H9 (cell line): ENCODE measurements around the gene SLC1A7. TPM values are rescaled to one million over a fixed set of nuclear protein-coding genes. Genes with fewer than 3 reads are reported as not detected.

Source experiments
- DNase-seq: peaks from one replicate; pipeline ENCODE4 v3.0.0-alpha.2; 2017
- H2AFZ ChIP-seq: one replicate; pipeline ENCODE4 v1.6.1; 2013; ENCODE audit warnings: mild to moderate bottlenecking, low read length, control low read depth, moderate library complexity
- H2AK5ac ChIP-seq: 2 replicates; pipeline ENCODE4 v1.6.1; 2013; ENCODE audit warnings: low read length, control low read depth, mixed read lengths; ENCODE audit not compliant: insufficient read length
- H2BK120ac ChIP-seq: one replicate; pipeline ENCODE4 v1.6.1; 2013; ENCODE audit warnings: low read depth, mild to moderate bottlenecking, low read length, control low read depth, inconsistent platforms; ENCODE audit not compliant: poor library complexity, severe bottlenecking
- H2BK12ac ChIP-seq: 2 replicates; pipeline ENCODE4 v1.6.1; 2013; ENCODE audit warnings: low read length, control low read depth, mixed read lengths, low read depth; ENCODE audit not compliant: insufficient read length
- H2BK15ac ChIP-seq: 2 replicates; pipeline ENCODE4 v1.6.1; 2013; ENCODE audit warnings: low read depth, low read length, control low read depth
- H2BK20ac ChIP-seq: one replicate; pipeline ENCODE4 v1.6.1; 2013; ENCODE audit warnings: low read depth, mild to moderate bottlenecking, low read length, control low read depth, inconsistent platforms; ENCODE audit not compliant: poor library complexity, severe bottlenecking
- H2BK5ac ChIP-seq: 2 replicates; pipeline ENCODE4 v1.6.1; 2013; ENCODE audit warnings: low read length, control low read depth, mixed read lengths; ENCODE audit not compliant: insufficient read length
- H3K14ac ChIP-seq: 2 replicates; pipeline ENCODE4 v1.6.1; 2013; ENCODE audit warnings: low read length, control low read depth; ENCODE audit not compliant: insufficient read depth
- H3K18ac ChIP-seq: 2 replicates; pipeline ENCODE4 v1.6.1; 2013; ENCODE audit warnings: low read depth, mild to moderate bottlenecking, mixed read lengths, low read length, control low read depth; ENCODE audit not compliant: insufficient read length
- H3K23ac ChIP-seq: 2 replicates; pipeline ENCODE4 v1.6.1; 2013; ENCODE audit warnings: low read length, control low read depth, mixed read lengths, low read depth; ENCODE audit not compliant: insufficient read length
- H3K23me2 ChIP-seq: 2 replicates; pipeline ENCODE4 v1.6.1; 2013; ENCODE audit warnings: low read depth, mild to moderate bottlenecking, mixed read lengths, low read length, control low read depth; ENCODE audit not compliant: insufficient read length, poor library complexity, severe bottlenecking
- H3K27ac ChIP-seq: 2 replicates; pipeline ENCODE4 v1.5.1; 2013; ENCODE audit warnings: low read length, control low read depth, mixed read lengths, low read depth; ENCODE audit not compliant: insufficient read length
- H3K27me3 ChIP-seq: 2 replicates; pipeline ENCODE4 v1.6.1; 2013; ENCODE audit warnings: low read length, control low read depth, inconsistent platforms; ENCODE audit not compliant: insufficient read depth
- H3K4ac ChIP-seq: 2 replicates; pipeline ENCODE4 v1.6.1; 2013; ENCODE audit warnings: low read depth, mild to moderate bottlenecking, control low read depth, inconsistent platforms, low read length, moderate library complexity
- H3K4me1 ChIP-seq: 2 replicates; pipeline ENCODE4 v1.6.1; 2013; ENCODE audit warnings: low read length, control low read depth, inconsistent platforms; ENCODE audit not compliant: insufficient read depth
- H3K4me2 ChIP-seq: 2 replicates; pipeline ENCODE4 v1.6.1; 2013; ENCODE audit warnings: low read length, control low read depth, mixed read lengths; ENCODE audit not compliant: insufficient read length, insufficient read depth
- H3K56ac ChIP-seq: 2 replicates; pipeline ENCODE4 v1.6.1; 2013; ENCODE audit warnings: low read depth, mild to moderate bottlenecking, mixed read lengths, low read length, control low read depth; ENCODE audit not compliant: insufficient read length
- H3K79me1 ChIP-seq: 2 replicates; pipeline ENCODE4 v1.6.1; 2013; ENCODE audit warnings: low read depth, mild to moderate bottlenecking, moderate library complexity, low read length, control low read depth, inconsistent platforms; ENCODE audit not compliant: insufficient read depth, poor library complexity, severe bottlenecking
- H3K79me2 ChIP-seq: 2 replicates; pipeline ENCODE4 v1.6.1; 2013; ENCODE audit warnings: low read length, control low read depth, inconsistent platforms; ENCODE audit not compliant: insufficient read depth
- H3K9ac ChIP-seq: 2 replicates; pipeline ENCODE4 v1.6.1; 2013; ENCODE audit warnings: low read length, control low read depth, mixed read lengths; ENCODE audit not compliant: insufficient read length; ENCODE audit errors: extremely low read depth
- H3K9me3 ChIP-seq: one replicate; pipeline ENCODE4 v1.6.1; 2013; ENCODE audit warnings: low read depth, low read length, inconsistent platforms; ENCODE audit not compliant: control insufficient read depth
- H3T11ph ChIP-seq: one replicate; pipeline ENCODE4 v1.6.1; 2013; ENCODE audit warnings: mild to moderate bottlenecking, low read length, control low read depth, inconsistent platforms
- H4K20me1 ChIP-seq: one replicate; pipeline ENCODE4 v1.6.1; 2013; ENCODE audit not compliant: control insufficient read depth, insufficient read length, insufficient read depth
- H4K5ac ChIP-seq: 2 replicates; pipeline ENCODE4 v1.6.1; 2013; ENCODE audit warnings: low read depth, mild to moderate bottlenecking, mixed read lengths, low read length, control low read depth; ENCODE audit not compliant: insufficient read length
- H4K8ac ChIP-seq: replicated peaks from 2 replicates; pipeline ENCODE4 v1.6.1; 2013; ENCODE audit warnings: low read length, control low read depth, mixed read lengths, low read depth; ENCODE audit not compliant: insufficient read length
- H4K91ac ChIP-seq: 2 replicates; pipeline ENCODE4 v1.6.1; 2013; ENCODE audit warnings: low read depth, mild to moderate bottlenecking, moderate library complexity, mixed read lengths, low read length, control low read depth; ENCODE audit not compliant: insufficient read length
- H3K27ac Mint-ChIP-seq, 3 experiments: 2 replicates in 2 of 3; 3 replicates in 1 of 3; pipeline ENCODE4 v1.8.0; 2020 to 2021; ENCODE audit warnings: mixed read lengths in 3 of 3, mild to moderate bottlenecking in 1 of 3, moderate library complexity in 1 of 3
- H3K27me3 Mint-ChIP-seq: 2 replicates; pipeline ENCODE4 v1.8.0; 2021; ENCODE audit warnings: low read depth, mild to moderate bottlenecking, moderate library complexity, mixed read lengths
- H3K36me3 Mint-ChIP-seq, 3 experiments: 2 replicates in 2 of 3; 3 replicates in 1 of 3; pipeline ENCODE4 v1.8.0; 2020 to 2021; ENCODE audit warnings: low read depth in 3 of 3, mixed read lengths in 3 of 3; ENCODE audit not compliant: insufficient read depth in 1 of 3
- H3K4me1 Mint-ChIP-seq, 2 experiments: 2 replicates each; pipeline ENCODE4 v1.8.0; 2020; ENCODE audit warnings: mixed read lengths in 2 of 2
- H3K4me3 Mint-ChIP-seq, 2 experiments: 2 replicates in 1 of 2; 3 replicates in 1 of 2; pipeline ENCODE4 v1.8.0; 2020 to 2021; ENCODE audit warnings: mild to moderate bottlenecking in 2 of 2, mixed read lengths in 2 of 2, moderate library complexity in 1 of 2
- H3K9me3 Mint-ChIP-seq, 2 experiments: 2 replicates in 1 of 2; 3 replicates in 1 of 2; pipeline ENCODE4 v1.8.0; 2020; ENCODE audit warnings: mild to moderate bottlenecking in 2 of 2, mixed read lengths in 2 of 2, moderate library complexity in 1 of 2
- WGBS: extraction: QIAGEN DNeasy Blood & Tissue Kit; methylation state at CpG from one replicate; pipeline ENCODE4 v1.1.7; 2013; ENCODE audit warnings: missing lambda C conversion rate, low lambda C conversion rate, mixed read lengths; ENCODE audit not compliant: insufficient read length; ENCODE audit errors: extremely low coverage; 5-methylcytosine and 5-hydroxymethylcytosine counted together
- total RNA-seq: library from RNA; stranded (reverse); gene quantifications from 2 replicates; pipeline ENCODE4 v1.2.1, GENCODE V29; 2021
- TF ChIP-seq, protein P1 (sequence below): fragments of 200-600 bp; sonication (generic); conservative IDR thresholded peaks from 3 replicates; pipeline ENCODE4 v1.8.0; 2021; ENCODE audit warnings: antibody characterized with exemption, mild to moderate bottlenecking

Gene SLC1A7
- total RNA-seq, 1 experiment from 2014 or later, result not detected

DNA sequence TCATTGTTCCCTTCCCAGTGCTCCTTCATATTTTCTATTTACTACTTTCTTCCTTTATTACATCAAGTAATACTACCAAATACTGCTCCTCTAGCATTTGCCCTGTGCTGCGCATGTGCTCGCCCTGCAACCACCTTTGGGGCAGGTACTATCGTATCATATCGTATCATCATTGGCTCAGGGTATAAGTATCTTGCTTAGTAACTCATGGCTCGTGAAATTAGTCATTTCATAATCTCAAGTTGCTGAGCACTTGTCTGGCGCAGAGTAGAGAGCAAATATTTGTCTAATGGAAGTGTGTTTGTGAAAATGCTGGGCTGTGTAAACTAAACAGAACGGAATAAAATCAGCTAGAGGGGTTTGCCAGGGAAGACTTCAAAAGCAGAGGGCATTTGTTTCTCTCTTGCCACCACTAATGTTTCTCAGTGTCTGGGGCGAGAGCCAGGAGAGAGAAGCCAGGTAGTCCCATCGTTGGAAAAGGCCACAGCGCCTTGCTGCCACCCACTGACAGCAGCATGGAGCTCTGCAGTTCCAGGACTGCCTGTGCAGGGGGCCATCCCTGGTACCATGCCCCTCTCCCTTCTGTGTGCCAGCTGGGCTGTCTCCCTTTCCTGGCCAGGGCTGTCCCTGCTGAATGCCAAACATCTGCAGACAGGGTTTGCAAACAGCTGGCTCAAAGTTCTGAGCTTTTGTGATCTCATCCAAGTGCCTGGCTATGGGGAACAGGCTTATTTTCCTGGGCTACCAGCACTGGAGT is 34.2 kb upstream of the SLC1A7 start:
- Histone ChIP-seq H3K9ac (no peak overlapping the region), H3K14ac (no peak overlapping the region; the same call in 1 of the 2 replicates), H3T11ph (no peak overlapping the region), H3K4me2 (no peak overlapping the region), H3K27ac (no peak overlapping the region), H2BK120ac (no peak overlapping the region), H4K8ac (no peak overlapping the region), H3K79me2 (no peaks in the 10 kb centered on the region), H4K20me1 (no peaks in the 10 kb centered on the region), H4K5ac (no peak overlapping the region), H2AK5ac (no peak overlapping the region), H3K4me1 (peaks cover 5% of the 10 kb centered on the region; the same call in 1 of the 2 replicates), H3K27me3 (no peaks in the 10 kb centered on the region), H4K91ac (no peak overlapping the region), H3K79me1 (no peaks in the 10 kb centered on the region), H2BK5ac (no peak overlapping the region), H3K23ac (no peak overlapping the region), H3K9me3 (no peaks in the 10 kb centered on the region), H2BK12ac (no peak overlapping the region), H3K56ac (no peak overlapping the region), H2BK20ac (no peak overlapping the region), H2AFZ (no peak overlapping the region), H3K18ac (no peak overlapping the region), H3K4ac (no peak overlapping the region), H3K23me2 (no peaks in the 10 kb centered on the region), H2BK15ac (no peak overlapping the region)
- Mint-ChIP-seq H3K36me3 (no peaks in the 10 kb centered on the region), H3K4me3 (no peak overlapping the region), H3K9me3 (peaks cover 0 to 3% of the 10 kb centered on the region in 2 experiments; a peak in 1 of 5 replicates), H3K27ac (no peak overlapping the region), H3K4me1 (peaks cover 35 to 43% of the 10 kb centered on the region in 2 experiments), H3K27me3 (peaks cover 23% of the 10 kb centered on the region)
- no peak for DNase-seq
- no CpG with 5 or more reads among the region's 10 CpGs for WGBS
- TF ChIP-seq, protein P1, sequence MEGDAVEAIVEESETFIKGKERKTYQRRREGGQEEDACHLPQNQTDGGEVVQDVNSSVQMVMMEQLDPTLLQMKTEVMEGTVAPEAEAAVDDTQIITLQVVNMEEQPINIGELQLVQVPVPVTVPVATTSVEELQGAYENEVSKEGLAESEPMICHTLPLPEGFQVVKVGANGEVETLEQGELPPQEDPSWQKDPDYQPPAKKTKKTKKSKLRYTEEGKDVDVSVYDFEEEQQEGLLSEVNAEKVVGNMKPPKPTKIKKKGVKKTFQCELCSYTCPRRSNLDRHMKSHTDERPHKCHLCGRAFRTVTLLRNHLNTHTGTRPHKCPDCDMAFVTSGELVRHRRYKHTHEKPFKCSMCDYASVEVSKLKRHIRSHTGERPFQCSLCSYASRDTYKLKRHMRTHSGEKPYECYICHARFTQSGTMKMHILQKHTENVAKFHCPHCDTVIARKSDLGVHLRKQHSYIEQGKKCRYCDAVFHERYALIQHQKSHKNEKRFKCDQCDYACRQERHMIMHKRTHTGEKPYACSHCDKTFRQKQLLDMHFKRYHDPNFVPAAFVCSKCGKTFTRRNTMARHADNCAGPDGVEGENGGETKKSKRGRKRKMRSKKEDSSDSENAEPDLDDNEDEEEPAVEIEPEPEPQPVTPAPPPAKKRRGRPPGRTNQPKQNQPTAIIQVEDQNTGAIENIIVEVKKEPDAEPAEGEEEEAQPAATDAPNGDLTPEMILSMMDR, result no peak
